GM12878 (cell line): ENCODE measurements around the gene NCKAP5. TPM values are rescaled to one million over a fixed set of nuclear protein-coding genes. Genes with fewer than 3 reads are reported as not detected.

Experiments
- ATAC-seq: fragments of 200-7000 bp; cut with Tn5 transposase; 3 replicates; pipeline ENCODE4 v1.9.1; 2020; ENCODE audit warnings: mild to moderate bottlenecking, moderate library complexity
- BruUV-seq: library from RNA; stranded (reverse); fragments of 400-500 nt; replicated peaks from 2 replicates; lab custom pipeline; 2021; lab: Mats Ljungman, UMichigan
- CTCF ChIA-PET: fragments of 300-600 bp; sonication (Branson Sonifier 250); formaldehyde crosslinking; extraction: SDS; loops from one replicate; lab custom pipeline; 2021; ENCODE audit warnings: inconsistent platforms; lab: Yijun Ruan, JAX
- POLR2A ChIA-PET: fragments of 350-600 bp; formaldehyde crosslinking; extraction: SDS; loops from one replicate; lab custom pipeline; 2021; ENCODE audit warnings: inconsistent platforms; lab: Charles Lee
- RAD21 ChIA-PET: fragments of 300-600 bp; sonication (Branson Sonifier 250); formaldehyde crosslinking; loops from one replicate; lab custom pipeline; 2023; ENCODE audit warnings: antibody characterized with exemption; ENCODE audit not compliant: unreplicated experiment; lab: Charles Lee
- SMC1A ChIA-PET: fragments of 300-600 bp; sonication (Branson Sonifier 250); formaldehyde crosslinking; loops from one replicate; lab custom pipeline; 2023; ENCODE audit not compliant: unreplicated experiment, uncharacterized antibody; lab: Charles Lee
- DNase-seq: peaks from one replicate; pipeline ENCODE4 v3.0.0-alpha.2; 2011; ENCODE audit warnings: low read depth, low spot score
- FAIRE-seq: peaks from 3 replicates; lab custom pipeline; 2011; peaks lifted over from hg19 to GRCh38; lab: Jason Lieb, UNC
- H2AFZ ChIP-seq: 2 replicates; pipeline ENCODE4 v1.6.0; 2011; ENCODE audit warnings: low read depth, low read length, control low read depth; ENCODE audit not compliant: control insufficient read depth
- H3K27ac ChIP-seq: 2 replicates; pipeline ENCODE4 v1.5.1; 2011; ENCODE audit warnings: control low read depth; ENCODE audit not compliant: control insufficient read depth, insufficient read depth
- H3K27me3 ChIP-seq, 2 experiments: replicated peaks in 1 of 2; 2 replicates each; pipeline versions ENCODE4 v1.6.0 to v1.6.1; 2011; ENCODE audit warnings: low read length in 1 of 2; ENCODE audit not compliant: control insufficient read depth in 2 of 2, insufficient read depth in 2 of 2
- H3K36me3 ChIP-seq, 2 experiments: 2 replicates each; pipeline ENCODE4 v1.5.1; 2011; ENCODE audit warnings: low read length in 1 of 2; ENCODE audit not compliant: control insufficient read depth in 2 of 2, insufficient read depth in 2 of 2
- H3K4me1 ChIP-seq: 2 replicates; pipeline ENCODE4 v1.6.1; 2011; ENCODE audit warnings: mild to moderate bottlenecking, low read length, moderate library complexity, mixed read lengths; ENCODE audit not compliant: control insufficient read depth, insufficient read depth
- H3K4me2 ChIP-seq: 2 replicates; pipeline ENCODE4 v1.6.0; 2011; ENCODE audit warnings: control low read depth; ENCODE audit not compliant: control insufficient read depth, insufficient read depth
- H3K4me3 ChIP-seq: fragments of 200-600 bp; sonication (generic); 2 replicates; pipeline ENCODE4 v1.5.1; 2016
- H3K79me2 ChIP-seq: 2 replicates; pipeline ENCODE4 v1.6.0; 2011; ENCODE audit warnings: low read length; ENCODE audit not compliant: control insufficient read depth, insufficient read depth
- H3K9ac ChIP-seq: 2 replicates; pipeline ENCODE4 v1.8.0; 2011; ENCODE audit warnings: low read length, control low read depth, mixed read lengths; ENCODE audit not compliant: control insufficient read depth, insufficient read depth
- H3K9me3 ChIP-seq: replicated peaks from 3 replicates; pipeline ENCODE4 v1.5.1; 2011; ENCODE audit warnings: mild to moderate bottlenecking, low read length; ENCODE audit not compliant: control insufficient read depth, insufficient read depth
- H4K20me1 ChIP-seq: 2 replicates; pipeline ENCODE4 v1.6.0; 2011; ENCODE audit not compliant: control insufficient read depth, insufficient read depth
- EGR1 ChIP-seq, 2 experiments: IDR thresholded peaks; 1 replicate in 1 of 2; 2 replicates in 1 of 2; pipeline ENCODE4 v1.6.1; 2011 to 2012; ENCODE audit warnings: low read depth in 2 of 2, low read length in 2 of 2, borderline replicate concordance in 1 of 2, mild to moderate bottlenecking in 1 of 2, moderate library complexity in 1 of 2
- EZH2 ChIP-seq: IDR thresholded peaks from 2 replicates; pipeline ENCODE4 v1.6.1; 2012; ENCODE audit warnings: low read depth, mild to moderate bottlenecking, control low read depth, inconsistent platforms, low read length, borderline replicate concordance; ENCODE audit not compliant: control insufficient read depth
- LARP7 ChIP-seq: fragments of 450-650 bp; IDR thresholded peaks from 2 replicates; pipeline ENCODE4 v1.6.1; 2017; ENCODE audit warnings: mild to moderate bottlenecking
- MTA3 ChIP-seq: IDR thresholded peaks from 2 replicates; pipeline ENCODE4 v1.6.1; 2012; ENCODE audit warnings: low read length, inconsistent platforms, borderline replicate concordance
- MXI1 ChIP-seq: fragments of 150-350 bp; IDR thresholded peaks from 2 replicates; pipeline ENCODE4 v1.6.1; 2011; ENCODE audit warnings: low read depth, mild to moderate bottlenecking, inconsistent platforms, low read length, improper control_type of control experiment
- NFYB ChIP-seq: IDR thresholded peaks from 2 replicates; pipeline ENCODE4 v1.6.1; 2011; ENCODE audit warnings: low read depth, mild to moderate bottlenecking, low read length, improper control_type of control experiment, moderate library complexity; ENCODE audit not compliant: insufficient read depth
- TCF3 ChIP-seq: IDR thresholded peaks from 2 replicates; pipeline ENCODE4 v1.6.1; 2012; ENCODE audit warnings: low read depth, mild to moderate bottlenecking, low read length, borderline replicate concordance; ENCODE audit not compliant: insufficient read depth
- WGBS: methylation state at CpG from one replicate; pipeline ENCODE4 v1.1.6; 2016; ENCODE audit warnings: low lambda C conversion rate; ENCODE audit not compliant: insufficient replicate concordance, insufficient coverage; ENCODE audit errors: missing lambda C conversion rate; 5-methylcytosine and 5-hydroxymethylcytosine counted together
- in situ Hi-C: fragments of 300-500 bp; cut with MboI; formaldehyde crosslinking; loops from 9 replicates; pipeline ENCODE4 v1.14.3; 2018; ENCODE audit warnings: mixed read lengths
- intact Hi-C: fragments of 100-400 bp; cut with micrococcal nuclease; formaldehyde crosslinking; loops from one replicate; pipeline ENCODE4 v1.14.2; 2022; ENCODE audit not compliant: unreplicated experiment
- polyA plus RNA-seq, 11 experiments: library from polyadenylated mRNA; depleted of rRNA in 4 of 11; unstranded in 6 of 11; stranded (reverse) in 5 of 11; fragments of >200 nt; fragmentation: Nextera tagmentation in 4 of 11; fragmentation: Illumina TruSeq in 1 of 11; extraction: Ambion mirVana in 4 of 11; extraction: Trizol in 1 of 11; gene quantifications; 1 replicate in 1 of 11; 2 replicates in 10 of 11; pipeline versions ENCODE4 v1.2.1 to v1.2.3, GENCODE V29; 2011 to 2016; ENCODE audit warnings: inconsistent platforms in 2 of 11, missing spikeins in 2 of 11, low read depth in 1 of 11
- total RNA-seq, 4 experiments: library from RNA; depleted of rRNA in 3 of 4; stranded (reverse); fragments of >200 nt in 3 of 4; fragmentation: Illumina TruSeq in 1 of 4; extraction: Trizol in 1 of 4; gene quantifications; 2 replicates each; pipeline versions ENCODE4 v1.2.1 to v1.2.3, GENCODE V29; 2013 to 2021
- TF ChIP-seq, protein P1 (sequence below): fragments of 150-350 bp; IDR thresholded peaks from 2 replicates; pipeline ENCODE4 v1.6.1; 2014; ENCODE audit warnings: mild to moderate bottlenecking, low read depth, low read length
- TF ChIP-seq, protein P2 (sequence below): IDR thresholded peaks from 2 replicates; pipeline ENCODE4 v1.6.1; 2012; ENCODE audit warnings: mild to moderate bottlenecking, low read depth, low read length

NCKAP5 gene
- total and polyA plus RNA-seq, 10 of the 15 experiments (the other 5 are each of a cell fraction or from before 2014, with no cell fraction given): 0.06 to 0.44 (median 0.16) TPM

DNA sequence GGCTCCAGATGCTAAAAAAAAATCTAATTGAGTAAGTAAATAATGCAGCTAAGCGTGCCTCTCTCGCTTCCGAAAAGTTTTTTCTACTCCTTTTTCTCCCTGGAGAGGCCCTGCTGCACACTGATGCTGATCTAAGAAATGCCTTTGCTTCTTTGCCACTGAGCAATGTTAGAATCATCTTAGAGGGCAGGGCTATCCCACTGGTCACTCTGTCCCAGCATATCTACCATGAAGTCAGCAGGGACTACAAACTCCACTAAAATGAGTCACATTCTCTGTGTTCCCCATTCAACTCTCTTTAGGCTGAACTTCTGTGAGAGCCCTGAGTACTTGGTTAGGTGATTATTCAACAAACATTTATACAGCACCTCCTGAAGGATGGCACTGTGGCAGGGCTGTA, 770.7 kb downstream of the NCKAP5 start:
- FAIRE-seq: no peak

More for the DNA sequence above, 770.7 kb downstream of the NCKAP5 start:
- ChIA-PET RAD21 (no interaction called here), SMC1A (interaction anchor here (0.7 kb wide), 1 partner anchor 561 kb away, joined by 3 read pairs; no protein-coding TSS in a partner anchor), CTCF (interaction anchor here (1.5 kb wide), 1 partner anchor 8 kb away, joined by 3 read pairs; no protein-coding TSS in a partner anchor), POLR2A (no interaction called here)
- H2AFZ ChIP-seq: no peak overlapping the region
- no peak for ATAC-seq
- H3K9me3 ChIP-seq: no peaks in the 10 kb centered on the region
- in situ Hi-C loops: no loop called here
- no peaks in the 10 kb centered on the region for H3K79me2 ChIP-seq
- TF ChIP-seq, protein P1, sequence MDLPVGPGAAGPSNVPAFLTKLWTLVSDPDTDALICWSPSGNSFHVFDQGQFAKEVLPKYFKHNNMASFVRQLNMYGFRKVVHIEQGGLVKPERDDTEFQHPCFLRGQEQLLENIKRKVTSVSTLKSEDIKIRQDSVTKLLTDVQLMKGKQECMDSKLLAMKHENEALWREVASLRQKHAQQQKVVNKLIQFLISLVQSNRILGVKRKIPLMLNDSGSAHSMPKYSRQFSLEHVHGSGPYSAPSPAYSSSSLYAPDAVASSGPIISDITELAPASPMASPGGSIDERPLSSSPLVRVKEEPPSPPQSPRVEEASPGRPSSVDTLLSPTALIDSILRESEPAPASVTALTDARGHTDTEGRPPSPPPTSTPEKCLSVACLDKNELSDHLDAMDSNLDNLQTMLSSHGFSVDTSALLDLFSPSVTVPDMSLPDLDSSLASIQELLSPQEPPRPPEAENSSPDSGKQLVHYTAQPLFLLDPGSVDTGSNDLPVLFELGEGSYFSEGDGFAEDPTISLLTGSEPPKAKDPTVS: no peak
- TF ChIP-seq MTA3 (no peak), MXI1 (no peak), NFYB (no peak), TCF3 (no peak), EGR1 (IDR thresholded peaks at IDR 0.05; ENCODE audit: borderline replicate concordance in 1 of 2, low read depth in 2 of 2, low read length in 2 of 2) (no peak), EZH2 (no peak), LARP7 (no peak)
- TF ChIP-seq, protein P2, sequence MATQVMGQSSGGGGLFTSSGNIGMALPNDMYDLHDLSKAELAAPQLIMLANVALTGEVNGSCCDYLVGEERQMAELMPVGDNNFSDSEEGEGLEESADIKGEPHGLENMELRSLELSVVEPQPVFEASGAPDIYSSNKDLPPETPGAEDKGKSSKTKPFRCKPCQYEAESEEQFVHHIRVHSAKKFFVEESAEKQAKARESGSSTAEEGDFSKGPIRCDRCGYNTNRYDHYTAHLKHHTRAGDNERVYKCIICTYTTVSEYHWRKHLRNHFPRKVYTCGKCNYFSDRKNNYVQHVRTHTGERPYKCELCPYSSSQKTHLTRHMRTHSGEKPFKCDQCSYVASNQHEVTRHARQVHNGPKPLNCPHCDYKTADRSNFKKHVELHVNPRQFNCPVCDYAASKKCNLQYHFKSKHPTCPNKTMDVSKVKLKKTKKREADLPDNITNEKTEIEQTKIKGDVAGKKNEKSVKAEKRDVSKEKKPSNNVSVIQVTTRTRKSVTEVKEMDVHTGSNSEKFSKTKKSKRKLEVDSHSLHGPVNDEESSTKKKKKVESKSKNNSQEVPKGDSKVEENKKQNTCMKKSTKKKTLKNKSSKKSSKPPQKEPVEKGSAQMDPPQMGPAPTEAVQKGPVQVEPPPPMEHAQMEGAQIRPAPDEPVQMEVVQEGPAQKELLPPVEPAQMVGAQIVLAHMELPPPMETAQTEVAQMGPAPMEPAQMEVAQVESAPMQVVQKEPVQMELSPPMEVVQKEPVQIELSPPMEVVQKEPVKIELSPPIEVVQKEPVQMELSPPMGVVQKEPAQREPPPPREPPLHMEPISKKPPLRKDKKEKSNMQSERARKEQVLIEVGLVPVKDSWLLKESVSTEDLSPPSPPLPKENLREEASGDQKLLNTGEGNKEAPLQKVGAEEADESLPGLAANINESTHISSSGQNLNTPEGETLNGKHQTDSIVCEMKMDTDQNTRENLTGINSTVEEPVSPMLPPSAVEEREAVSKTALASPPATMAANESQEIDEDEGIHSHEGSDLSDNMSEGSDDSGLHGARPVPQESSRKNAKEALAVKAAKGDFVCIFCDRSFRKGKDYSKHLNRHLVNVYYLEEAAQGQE: no peak
- no peaks in the 10 kb centered on the region for H4K20me1 ChIP-seq
- BruUV-seq: no TSS peak
- intact Hi-C loops: no loop called here
- no peak for DNase-seq
- no peak overlapping the region for H3K9ac ChIP-seq
- H3K36me3 ChIP-seq: no peaks in the 10 kb centered on the region
- WGBS: 49% methylated on average over 3 of the region's 3 CpGs
- H3K4me2 ChIP-seq: no peak overlapping the region
- no peaks in the 10 kb centered on the region for H3K4me1 ChIP-seq
- no peak overlapping the region for H3K4me3 ChIP-seq
- H3K27me3 ChIP-seq: no peaks in the 10 kb centered on the region
- no peak overlapping the region for H3K27ac ChIP-seq
